Esophagus muscularis mucosa (tissue), 4 donors: ENCODE measurements around the gene CDC5L. TPM values are rescaled to one million over a fixed set of nuclear protein-coding genes. Genes with fewer than 3 reads are reported as not detected.
"Not testable (repeated sequence)": the region's sequence is repeated elsewhere in the genome, so short reads cannot be mapped to it uniquely, and the experiment has no call there.

Source experiments
- DNase-seq: peaks from one replicate; pipeline ENCODE4 v3.0.0-alpha.2; 2017; ENCODE audit errors: extremely low spot score
- H3K27ac ChIP-seq, 4 donors: fragments of 200-600 bp; sonication (generic); replicated peaks in 1 of 4; 1 replicate in 3 of 4; 2 replicates in 1 of 4; pipeline ENCODE4 v1.5.1; 2016 to 2019; ENCODE audit warnings: mild to moderate bottlenecking in 1 of 4
- H3K27me3 ChIP-seq, 4 donors: fragments of 200-600 bp; sonication (generic); one replicate each; pipeline versions ENCODE4 v1.5.1 to v1.6.0; 2016 to 2019
- H3K36me3 ChIP-seq, 4 donors: fragments of 200-600 bp; sonication (generic); one replicate each; pipeline ENCODE4 v1.5.1; 2016 to 2019
- H3K4me1 ChIP-seq, 4 donors: fragments of 200-600 bp; sonication (generic); one replicate each; pipeline ENCODE4 v1.5.1; 2016 to 2019
- H3K4me3 ChIP-seq, 4 donors: fragments of 200-600 bp; sonication (generic); 1 replicate in 2 of 4; 2 replicates in 2 of 4; pipeline ENCODE4 v1.5.1; 2016 to 2019; ENCODE audit warnings: mild to moderate bottlenecking in 4 of 4, moderate library complexity in 1 of 4
- H3K9me3 ChIP-seq, 4 donors: fragments of 200-600 bp; sonication (generic); 1 replicate in 3 of 4; 2 replicates in 1 of 4; pipeline ENCODE4 v1.5.1; 2016 to 2019
- CTCF ChIP-seq, 3 experiments: fragments of 200-600 bp in 2 of 3; fragments of 450-650 bp in 1 of 3; sonication (generic) in 2 of 3; IDR thresholded peaks; one replicate each; pipeline ENCODE4 v1.5.1; 2017 to 2019; ENCODE audit warnings: antibody characterized with exemption in 3 of 3, mild to moderate bottlenecking in 2 of 3, moderate library complexity in 1 of 3
- EP300 ChIP-seq: sonication (generic); formaldehyde crosslinking; IDR thresholded peaks from one replicate; pipeline ENCODE4 v1.6.1; 2017; ENCODE audit warnings: antibody characterized with exemption
- POLR2A ChIP-seq: fragments of 450-650 bp; IDR thresholded peaks from one replicate; pipeline ENCODE4 v1.6.1; 2017; ENCODE audit warnings: antibody characterized with exemption, moderate library complexity, mild to moderate bottlenecking, low read depth
- POLR2AphosphoS5 ChIP-seq, 2 donors: sonication (generic); formaldehyde crosslinking; IDR thresholded peaks; one replicate each; pipeline ENCODE4 v1.6.1; 2017; ENCODE audit warnings: antibody characterized with exemption in 2 of 2
- WGBS: methylation state at CpG from one replicate; pipeline ENCODE4 v1.1.5; 2018; 5-methylcytosine and 5-hydroxymethylcytosine counted together
- intact Hi-C: fragments of 100-400 bp; cut with DNase I; formaldehyde crosslinking; loops from one replicate; pipeline ENCODE4 v1.15.1; 2023
- total RNA-seq, 4 donors: library from RNA; depleted of rRNA; stranded (reverse); fragments of >200 nt; gene quantifications; one replicate each; pipeline versions ENCODE4 v1.1.0 to v1.2.1, GENCODE V29; 2016

The CDC5L gene
- total RNA-seq, 4 donors from 2014 or later, result 18.4 to 25.4 (median 21.9) TPM

GRCh38 chr6:44341095-44341890 is 46.2 kb upstream of the CDC5L start:
- intact Hi-C loops, result no loop called here
- DNase-seq, result no peak
- Histone ChIP-seq H3K36me3 (no peaks in the 10 kb centered on the region), H3K4me1 (peaks cover 5 to 28% (median 19%) of the 10 kb centered on the region in 4 donors), H3K27ac (no peak overlapping the region), H3K4me3 (no peak overlapping the region), H3K27me3 (peaks cover 0 to 44% (median 5%) of the 10 kb centered on the region in 4 donors), H3K9me3 (no peaks in the 10 kb centered on the region)
- 65% methylated on average over 8 of the region's 8 CpGs for WGBS
- TF ChIP-seq CTCF (IDR thresholded peaks at IDR 0.05) (no peak), POLR2AphosphoS5 (IDR thresholded peaks at IDR 0.05) (no peak), POLR2A (no peak), EP300 (no peak)

GRCh38 chr6:44342052-44342451 is 45.5 kb upstream of the CDC5L start:
- DNase-seq, result no peak
- H3K9me3 ChIP-seq, result no peaks in the 10 kb centered on the region
- intact Hi-C loops, result no loop called here
- no peaks in the 10 kb centered on the region for H3K36me3 ChIP-seq
- 35% methylated on average over 6 of the region's 6 CpGs for WGBS
- H3K27ac ChIP-seq, result no peak overlapping the region
- TF ChIP-seq POLR2AphosphoS5 (IDR thresholded peaks at IDR 0.05) (no peak), CTCF (IDR thresholded peaks at IDR 0.05) (no peak)
- H3K4me3 ChIP-seq, result peak overlapping the region; percentile 30 to 45 (median 36)
- peaks cover 0 to 45% (median 5%) of the 10 kb centered on the region in 4 donors for H3K27me3 ChIP-seq
- peaks cover 5 to 28% (median 19%) of the 10 kb centered on the region in 4 donors for H3K4me1 ChIP-seq

GRCh38 chr6:44342489-44342888 is 45.0 kb upstream of the CDC5L start, which contains the start of gene SPATS1:
SPATS1 (plus strand) TSS chr6:44342650; CDS start chr6:44343096, 446 bp downstream.
- Histone ChIP-seq H3K36me3 (no peaks in the 10 kb centered on the region), H3K4me3 (peak within 1 kb of the TSS; percentile 30 to 45 (median 36)), H3K9me3 (no peaks in the 10 kb centered on the region), H3K27me3 (peaks cover 0 to 45% (median 5%) of the 10 kb centered on the region in 4 donors), H3K27ac (no peak within 1 kb of the TSS), H3K4me1 (peaks cover 5 to 28% (median 19%) of the 10 kb centered on the region in 4 donors)
- WGBS, result 9% methylated on average over 11 of the region's 31 CpGs
- intact Hi-C loops, result no loop called here
- no peak for DNase-seq
- no peak for TF ChIP-seq POLR2AphosphoS5 (IDR thresholded peaks at IDR 0.05)
- no peak for TF ChIP-seq POLR2A
- TF ChIP-seq EP300, result no peak
- no peak for TF ChIP-seq CTCF (IDR thresholded peaks at IDR 0.05)

GRCh38 chr6:44346818-44347217 is 40.7 kb upstream of the CDC5L start:
- peaks cover 5 to 12% (median 10%) of the 10 kb centered on the region in 4 donors for H3K4me1 ChIP-seq
- WGBS, result 86% methylated on average over 4 of the region's 4 CpGs
- DNase-seq, H3K4me3 ChIP-seq, H3K36me3 ChIP-seq, intact Hi-C loops, H3K27ac ChIP-seq, H3K9me3 ChIP-seq: not testable (repeated sequence)
- H3K27me3 ChIP-seq, result peaks cover 0 to 40% (median 5%) of the 10 kb centered on the region in 4 donors

- no peaks in the 10 kb centered on the region for H3K36me3 ChIP-seq
- intact Hi-C loops, result no loop called here
- H3K4me3 ChIP-seq, result no peak overlapping the region
- DNase-seq, result no peak
- peaks cover 0 to 11% (median 0%) of the 10 kb centered on the region in 4 donors for H3K27me3 ChIP-seq
- WGBS, result 80% methylated on average over 6 of the region's 6 CpGs
- TF ChIP-seq POLR2AphosphoS5 (IDR thresholded peaks at IDR 0.05) (no peak), POLR2A (no peak), CTCF (IDR thresholded peaks at IDR 0.05) (no peak), EP300 (no peak)
- H3K9me3 ChIP-seq, result no peaks in the 10 kb centered on the region
- H3K27ac ChIP-seq, result no peak overlapping the region
- H3K4me1 ChIP-seq, result no peaks in the 10 kb centered on the region
These were observed 37.4 kb upstream of the CDC5L start for GRCh38 chr6:44349904-44350649.

GRCh38 chr6:44350650-44350994 is 36.9 kb upstream of the CDC5L start:
- H3K27ac ChIP-seq, result not testable (repeated sequence)

More at GRCh38 chr6:44350650-44350994, 36.9 kb upstream of the CDC5L start:
- DNase-seq, H3K36me3 ChIP-seq, H3K4me1 ChIP-seq, intact Hi-C loops, H3K9me3 ChIP-seq, H3K27me3 ChIP-seq, H3K4me3 ChIP-seq: not testable (repeated sequence)
- WGBS, result 73% methylated on average over 4 of the region's 4 CpGs
